Measurements from ENCODE around the gene FBLN7.

- no peak for TF ChIP-seq GATA2 (IDR thresholded peaks at IDR 0.05; ENCODE audit: low read depth, low read length)
- TF ChIP-seq GATA3 (IDR thresholded peaks at IDR 0.05; ENCODE audit: low read depth, low read length), result no peak
These were observed 82.6 kb downstream of the FBLN7 start for GRCh38 chr2:112220831-112221230.

Measured in SH-SY5Y (cell line).